Activated gamma-delta T cell treated with Interleukin-2 at 50 U/mL for 16 hours (primary cell): Measurements from ENCODE around the gene FBXW5.
A peak's percentile ranks its signal among the peaks of the same experiment; 100 is the strongest.

Experiments used
- DNase-seq: peaks from one replicate; pipeline ENCODE4 v3.0.0-alpha.2; 2020

Gene FBXW5

GRCh38 chr9:136977223-136977622, 32.7 kb upstream of the FBXW5 start, which contains the start of gene PTGDS:
Gene PTGDS, plus strand, starts transcription at chr9:136977504. Its CDS starts 75 bp downstream, at chr9:136977579.
- DNase-seq: no peak

- DNase-seq: peak; percentile 38
Observed at GRCh38 chr9:136975644-136976043, 31.1 kb upstream of the FBXW5 start.

GRCh38 chr9:136974817-136975535, 30.4 kb upstream of the FBXW5 start:
- no peak for DNase-seq

GRCh38 chr9:136973618-136974617, 29.4 kb upstream of the FBXW5 start:
- DNase-seq: no peak

- DNase-seq: no peak
Observed at GRCh38 chr9:136972743-136973142, 28.2 kb upstream of the FBXW5 start.

GRCh38 chr9:136972335-136972734, 27.8 kb upstream of the FBXW5 start:
- DNase-seq: no peak

- no peak for DNase-seq
Observed at GRCh38 chr9:136971746-136972145, 27.2 kb upstream of the FBXW5 start.

- DNase-seq: no peak
Observed at GRCh38 chr9:136970361-136970760, 25.8 kb upstream of the FBXW5 start.

- DNase-seq: no peak
Observed at GRCh38 chr9:136969774-136970173, 25.2 kb upstream of the FBXW5 start.

GRCh38 chr9:136969150-136969549, 24.6 kb upstream of the FBXW5 start:
- no peak for DNase-seq

GRCh38 chr9:136968333-136969127, 24.0 kb upstream of the FBXW5 start:
- no peak for DNase-seq

GRCh38 chr9:136965771-136966484, 21.4 kb upstream of the FBXW5 start:
- peak; percentile 45 for DNase-seq

GRCh38 chr9:136964833-136965422, 20.4 kb upstream of the FBXW5 start:
- DNase-seq: no peak

GRCh38 chr9:136964171-136964689, 19.7 kb upstream of the FBXW5 start:
- no peak for DNase-seq

- DNase-seq: no peak
Observed at GRCh38 chr9:136963751-136964150, 19.2 kb upstream of the FBXW5 start.

GRCh38 chr9:136963341-136963740, 18.8 kb upstream of the FBXW5 start:
- DNase-seq: no peak

- DNase-seq: no peak
Observed at GRCh38 chr9:136962701-136963248, 18.2 kb upstream of the FBXW5 start.

GRCh38 chr9:136962163-136962562, 17.6 kb upstream of the FBXW5 start:
- no peak for DNase-seq

GRCh38 chr9:136961279-136962065, 16.9 kb upstream of the FBXW5 start:
- no peak for DNase-seq

GRCh38 chr9:136960938-136961275, 16.4 kb upstream of the FBXW5 start:
- DNase-seq: no peak
